Upper lobe of left lung (tissue), 6 donors: Measurements from ENCODE around the gene RAI14. TPM values are rescaled to one million over a fixed set of nuclear protein-coding genes. Genes with fewer than 3 reads are reported as not detected.
"Not testable (repeated sequence)": the region's sequence is repeated elsewhere in the genome, so short reads cannot be mapped to it uniquely, and the experiment has no call there.

Experiments used
- ATAC-seq, 2 donors: fragments of 200-7000 bp; cut with Tn5 transposase; one replicate each; pipeline ENCODE4 v1.9.1; 2022; ENCODE audit warnings: mild to moderate bottlenecking in 2 of 2, moderate library complexity in 2 of 2; ENCODE audit not compliant: low FRiP score in 2 of 2
- DNase-seq, 2 donors: peaks; one replicate each; pipeline ENCODE4 v3.0.0-alpha.2; 2019 to 2020
- H3K27ac ChIP-seq, 4 donors: fragments of 200-600 bp; sonication (generic); one replicate each; pipeline ENCODE4 v1.5.1; 2016 to 2019
- H3K27me3 ChIP-seq, 4 donors: fragments of 200-600 bp; sonication (generic); one replicate each; pipeline ENCODE4 v1.5.1; 2017 to 2019
- H3K36me3 ChIP-seq, 4 donors: fragments of 200-600 bp; sonication (generic); one replicate each; pipeline ENCODE4 v1.5.1; 2016 to 2019
- H3K4me1 ChIP-seq, 4 donors: fragments of 200-600 bp; sonication (generic); one replicate each; pipeline ENCODE4 v1.5.1; 2018 to 2019
- H3K4me3 ChIP-seq, 4 donors: fragments of 200-600 bp; sonication (generic); one replicate each; pipeline ENCODE4 v1.5.1; 2017 to 2019; ENCODE audit warnings: mild to moderate bottlenecking in 2 of 4, moderate library complexity in 1 of 4
- H3K9me3 ChIP-seq, 4 donors: fragments of 200-600 bp; sonication (generic); one replicate each; pipeline ENCODE4 v1.5.1; 2018 to 2019
- EP300 ChIP-seq, 4 donors: sonication (generic); formaldehyde crosslinking; IDR thresholded peaks; one replicate each; pipeline ENCODE4 v1.5.1; 2017; ENCODE audit warnings: antibody characterized with exemption in 4 of 4, control low read depth in 2 of 4
- POLR2A ChIP-seq, 4 donors: fragments of 450-650 bp; IDR thresholded peaks; one replicate each; pipeline ENCODE4 v1.5.1; 2016 to 2017; ENCODE audit warnings: antibody characterized with exemption in 4 of 4, mild to moderate bottlenecking in 2 of 4
- POLR2AphosphoS5 ChIP-seq, 2 donors: sonication (generic); formaldehyde crosslinking; IDR thresholded peaks; one replicate each; pipeline ENCODE4 v1.5.1; 2017; ENCODE audit warnings: antibody characterized with exemption in 2 of 2
- WGBS, 2 donors: methylation state at CpG; one replicate each; pipeline ENCODE4 v1.1.5; 2017 to 2018; 5-methylcytosine and 5-hydroxymethylcytosine counted together
- total RNA-seq, 6 donors: library from RNA; depleted of rRNA in 4 of 6; stranded (reverse); fragments of >200 nt in 4 of 6; gene quantifications; one replicate each; pipeline versions ENCODE4 v1.1.0 to v1.2.1, GENCODE V29; 2016 to 2021
- TF ChIP-seq, protein P1 (sequence below), 6 experiments: fragments of 450-650 bp in 4 of 6; fragments of 200-600 bp in 2 of 6; sonication (generic) in 2 of 6; IDR thresholded peaks; one replicate each; pipeline ENCODE4 v1.5.1; 2016 to 2019; ENCODE audit warnings: antibody characterized with exemption in 6 of 6
- donor health status: DM: no; HTN: no; CAD: no; lungs with moderate emphysema.
- donor health status: DM: no; HTN: yes; CAD: no; lungs with severe emphysema.

RAI14 gene
- total RNA-seq, 6 donors from 2014 or later = 34.0 to 88.6 (median 67.9) TPM

- no peak for TF ChIP-seq EP300 (IDR thresholded peaks at IDR 0.05)
- TF ChIP-seq, protein P1, sequence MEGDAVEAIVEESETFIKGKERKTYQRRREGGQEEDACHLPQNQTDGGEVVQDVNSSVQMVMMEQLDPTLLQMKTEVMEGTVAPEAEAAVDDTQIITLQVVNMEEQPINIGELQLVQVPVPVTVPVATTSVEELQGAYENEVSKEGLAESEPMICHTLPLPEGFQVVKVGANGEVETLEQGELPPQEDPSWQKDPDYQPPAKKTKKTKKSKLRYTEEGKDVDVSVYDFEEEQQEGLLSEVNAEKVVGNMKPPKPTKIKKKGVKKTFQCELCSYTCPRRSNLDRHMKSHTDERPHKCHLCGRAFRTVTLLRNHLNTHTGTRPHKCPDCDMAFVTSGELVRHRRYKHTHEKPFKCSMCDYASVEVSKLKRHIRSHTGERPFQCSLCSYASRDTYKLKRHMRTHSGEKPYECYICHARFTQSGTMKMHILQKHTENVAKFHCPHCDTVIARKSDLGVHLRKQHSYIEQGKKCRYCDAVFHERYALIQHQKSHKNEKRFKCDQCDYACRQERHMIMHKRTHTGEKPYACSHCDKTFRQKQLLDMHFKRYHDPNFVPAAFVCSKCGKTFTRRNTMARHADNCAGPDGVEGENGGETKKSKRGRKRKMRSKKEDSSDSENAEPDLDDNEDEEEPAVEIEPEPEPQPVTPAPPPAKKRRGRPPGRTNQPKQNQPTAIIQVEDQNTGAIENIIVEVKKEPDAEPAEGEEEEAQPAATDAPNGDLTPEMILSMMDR (IDR thresholded peaks at IDR 0.05) = no peak
- TF ChIP-seq POLR2A (IDR thresholded peaks at IDR 0.05) = no peak
- TF ChIP-seq POLR2AphosphoS5 (IDR thresholded peaks at IDR 0.05) = no peak
- no peak for DNase-seq
These were observed 170.2 kb downstream of the RAI14 start for GRCh38 chr5:34826347-34826746.

GRCh38 chr5:34827588-34828506 lies 171.7 kb downstream of the RAI14 start:
- Histone ChIP-seq H3K4me3 (no peak overlapping the region), H3K9me3 (no peaks in the 10 kb centered on the region), H3K36me3 (peaks cover 14 to 79% (median 42%) of the 10 kb centered on the region in 4 donors), H3K27ac (no peak overlapping the region), H3K27me3 (no peaks in the 10 kb centered on the region), H3K4me1 (peaks cover 0 to 6% (median 0%) of the 10 kb centered on the region in 4 donors)
- 86 to 90% methylated on average over 6 of the region's 6 CpGs for whole genome bisulfite sequencing, 2 donors
- DNase-seq = no peak
- ATAC-seq = no peak
- TF ChIP-seq EP300 (IDR thresholded peaks at IDR 0.05) (no peak), POLR2AphosphoS5 (IDR thresholded peaks at IDR 0.05) (no peak), POLR2A (IDR thresholded peaks at IDR 0.05) (no peak)
- TF ChIP-seq, protein P1 (IDR thresholded peaks at IDR 0.05) = no peak

More at GRCh38 chr5:34826347-34826746, 170.2 kb downstream of the RAI14 start:
- Histone ChIP-seq H3K36me3 (peaks cover 14 to 77% (median 42%) of the 10 kb centered on the region in 4 donors), H3K27me3 (no peaks in the 10 kb centered on the region), H3K4me1 (no peaks in the 10 kb centered on the region), H3K27ac (no peak overlapping the region), H3K4me3 (no peak overlapping the region), H3K9me3 (no peaks in the 10 kb centered on the region)
- ATAC-seq = no peak
- 71 to 74% methylated on average over 6 of the region's 6 CpGs for WGBS, 2 donors

DNA sequence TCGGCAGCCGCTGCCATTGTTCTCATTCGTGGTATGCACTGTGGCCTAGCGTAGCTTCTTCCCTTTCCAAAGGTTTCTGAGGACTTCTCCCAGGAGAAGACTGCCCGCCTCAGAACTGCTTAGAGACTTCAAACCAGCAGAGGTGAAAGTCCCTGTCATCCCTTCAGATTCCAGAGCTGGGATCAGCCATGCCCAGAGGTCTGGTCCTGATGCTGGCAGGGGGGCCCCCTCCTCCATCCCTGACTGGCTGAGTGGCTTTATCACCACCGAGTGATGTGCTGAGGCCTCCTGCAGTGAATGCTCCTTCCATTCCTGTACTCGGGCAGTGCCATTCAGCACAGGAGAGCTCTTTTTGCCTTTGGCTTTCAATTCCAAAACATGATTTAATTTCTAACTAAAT lies 174.7 kb downstream of the RAI14 start:
- not testable (repeated sequence) for H3K27ac ChIP-seq, H3K4me1 ChIP-seq, H3K9me3 ChIP-seq, H3K4me3 ChIP-seq, DNase-seq, H3K27me3 ChIP-seq, ATAC-seq
- WGBS, 2 donors = 87 to 90% methylated on average over 7 of the region's 7 CpGs
- peaks cover 7 to 57% (median 27%) of the 10 kb centered on the region in 4 donors for H3K36me3 ChIP-seq

GRCh38 chr5:34831303-34831702 lies 175.2 kb downstream of the RAI14 start:
- H3K9me3 ChIP-seq = no peaks in the 10 kb centered on the region
- TF ChIP-seq POLR2AphosphoS5 (IDR thresholded peaks at IDR 0.05) = no peak
- TF ChIP-seq EP300 (IDR thresholded peaks at IDR 0.05) = no peak
- no peak for TF ChIP-seq POLR2A (IDR thresholded peaks at IDR 0.05)
- TF ChIP-seq, protein P1 (IDR thresholded peaks at IDR 0.05) = no peak
- DNase-seq (no peak), ATAC-seq (no peak)
- H3K4me3 ChIP-seq = no peak overlapping the region
- no peaks in the 10 kb centered on the region for H3K27me3 ChIP-seq
- H3K4me1 ChIP-seq = peaks cover 0 to 6% (median 1%) of the 10 kb centered on the region in 4 donors
- H3K27ac ChIP-seq = peak overlapping the region in 1 of 4 donors; percentile 64
- peaks cover 7 to 54% (median 25%) of the 10 kb centered on the region in 4 donors for H3K36me3 ChIP-seq

DNA sequence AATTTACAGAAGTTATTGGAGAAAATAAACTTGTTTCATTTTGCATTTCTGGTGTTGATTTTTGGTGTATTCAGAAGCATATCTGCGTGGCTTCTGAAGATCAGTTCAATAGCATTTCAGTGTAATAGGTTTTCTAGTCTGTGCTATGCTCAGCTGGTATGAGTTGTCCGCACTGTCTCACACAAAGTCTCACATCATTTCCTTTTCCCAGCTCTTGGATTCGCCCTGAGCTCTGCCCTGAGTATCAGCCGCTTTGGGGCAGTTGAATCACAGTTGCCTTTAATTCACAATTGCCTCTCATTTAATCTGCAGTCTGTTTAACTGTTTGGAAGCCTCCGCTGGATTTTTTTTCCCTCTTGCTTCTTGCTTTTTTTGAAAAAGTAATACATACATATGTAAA lies 176.4 kb downstream of the RAI14 start:
- H3K4me3 ChIP-seq = no peak overlapping the region
- H3K9me3 ChIP-seq = no peaks in the 10 kb centered on the region
- TF ChIP-seq POLR2A (IDR thresholded peaks at IDR 0.05) (no peak), POLR2AphosphoS5 (IDR thresholded peaks at IDR 0.05) (no peak), EP300 (IDR thresholded peaks at IDR 0.05) (no peak)
- TF ChIP-seq, protein P1 (IDR thresholded peaks at IDR 0.05) = no peak
- peaks cover 7 to 42% (median 14%) of the 10 kb centered on the region in 4 donors for H3K36me3 ChIP-seq
- no peak overlapping the region for H3K27ac ChIP-seq
- 83 to 96% methylated on average over 5 of the region's 5 CpGs for WGBS, 2 donors
- DNase-seq (no peak), ATAC-seq (no peak)
- H3K4me1 ChIP-seq = peaks cover 0 to 6% (median 1%) of the 10 kb centered on the region in 4 donors
- no peaks in the 10 kb centered on the region for H3K27me3 ChIP-seq
